Brain microvascular endothelial cell (primary cell): ENCODE results near the gene FEZF2.

Source experiments
- DNase-seq: peaks from one replicate; pipeline ENCODE4 v3.0.0-alpha.2; 2020
- H3K27ac ChIP-seq: fragments of 250-450 bp; sonication (Bioruptor Pico); 2 replicates; pipeline ENCODE4 v1.5.1; 2020; ENCODE audit warnings: mild to moderate bottlenecking, moderate library complexity
- H3K27me3 ChIP-seq: fragments of 250-450 bp; sonication (Bioruptor Pico); replicated peaks from 2 replicates; pipeline ENCODE4 v1.5.1; 2020; ENCODE audit warnings: mild to moderate bottlenecking
- H3K36me3 ChIP-seq: fragments of 250-450 bp; sonication (Bioruptor Pico); replicated peaks from 2 replicates; pipeline ENCODE4 v1.5.1; 2020; ENCODE audit warnings: mild to moderate bottlenecking
- H3K4me3 ChIP-seq: 2 replicates; pipeline ENCODE4 v1.5.1; 2011; ENCODE audit warnings: low read depth, mild to moderate bottlenecking, control low read depth, low read length, moderate library complexity
- in situ Hi-C: cut with HindIII; loops from 2 replicates; pipeline ENCODE4 v1.10.0; 2017; ENCODE audit warnings: low sequenced_read_pairs, low pct_ligation_motif_present
- TF ChIP-seq, protein P1 (sequence below): IDR thresholded peaks from 2 replicates; pipeline ENCODE4 v1.5.1; 2011; ENCODE audit warnings: low read depth, mild to moderate bottlenecking, moderate library complexity, low read length, control low read depth, inconsistent platforms; ENCODE audit errors: missing control alignments

Gene FEZF2

DNA sequence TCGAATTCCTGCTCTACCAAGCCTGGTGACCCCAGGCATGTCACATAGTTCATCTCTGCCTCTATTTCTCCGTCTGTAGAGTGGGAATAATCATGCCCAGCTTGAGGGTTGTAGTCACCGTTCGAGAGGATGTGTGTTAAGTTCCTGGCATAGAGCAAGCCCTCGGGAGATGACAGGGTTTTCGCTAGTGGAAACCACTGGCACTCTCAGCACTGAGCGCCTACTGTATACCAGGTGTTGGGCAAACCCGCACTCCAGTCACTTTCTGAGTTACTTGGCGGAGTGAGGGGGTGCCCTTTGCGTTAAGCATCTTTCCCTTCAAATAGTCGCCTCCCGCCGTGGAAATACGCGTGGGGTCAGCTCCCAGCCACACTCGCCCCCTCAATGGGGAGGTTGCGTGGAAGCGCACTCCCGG is 5.1 kb downstream of the FEZF2 start:
- Histone ChIP-seq H3K27ac (no peak overlapping the region), H3K27me3 (peaks cover 93% of the 10 kb centered on the region), H3K4me3 (no peak overlapping the region), H3K36me3 (no peaks in the 10 kb centered on the region)
- in situ Hi-C loops = no loop called here
- DNase-seq = no peak
- TF ChIP-seq, protein P1, sequence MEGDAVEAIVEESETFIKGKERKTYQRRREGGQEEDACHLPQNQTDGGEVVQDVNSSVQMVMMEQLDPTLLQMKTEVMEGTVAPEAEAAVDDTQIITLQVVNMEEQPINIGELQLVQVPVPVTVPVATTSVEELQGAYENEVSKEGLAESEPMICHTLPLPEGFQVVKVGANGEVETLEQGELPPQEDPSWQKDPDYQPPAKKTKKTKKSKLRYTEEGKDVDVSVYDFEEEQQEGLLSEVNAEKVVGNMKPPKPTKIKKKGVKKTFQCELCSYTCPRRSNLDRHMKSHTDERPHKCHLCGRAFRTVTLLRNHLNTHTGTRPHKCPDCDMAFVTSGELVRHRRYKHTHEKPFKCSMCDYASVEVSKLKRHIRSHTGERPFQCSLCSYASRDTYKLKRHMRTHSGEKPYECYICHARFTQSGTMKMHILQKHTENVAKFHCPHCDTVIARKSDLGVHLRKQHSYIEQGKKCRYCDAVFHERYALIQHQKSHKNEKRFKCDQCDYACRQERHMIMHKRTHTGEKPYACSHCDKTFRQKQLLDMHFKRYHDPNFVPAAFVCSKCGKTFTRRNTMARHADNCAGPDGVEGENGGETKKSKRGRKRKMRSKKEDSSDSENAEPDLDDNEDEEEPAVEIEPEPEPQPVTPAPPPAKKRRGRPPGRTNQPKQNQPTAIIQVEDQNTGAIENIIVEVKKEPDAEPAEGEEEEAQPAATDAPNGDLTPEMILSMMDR = no peak

DNA sequence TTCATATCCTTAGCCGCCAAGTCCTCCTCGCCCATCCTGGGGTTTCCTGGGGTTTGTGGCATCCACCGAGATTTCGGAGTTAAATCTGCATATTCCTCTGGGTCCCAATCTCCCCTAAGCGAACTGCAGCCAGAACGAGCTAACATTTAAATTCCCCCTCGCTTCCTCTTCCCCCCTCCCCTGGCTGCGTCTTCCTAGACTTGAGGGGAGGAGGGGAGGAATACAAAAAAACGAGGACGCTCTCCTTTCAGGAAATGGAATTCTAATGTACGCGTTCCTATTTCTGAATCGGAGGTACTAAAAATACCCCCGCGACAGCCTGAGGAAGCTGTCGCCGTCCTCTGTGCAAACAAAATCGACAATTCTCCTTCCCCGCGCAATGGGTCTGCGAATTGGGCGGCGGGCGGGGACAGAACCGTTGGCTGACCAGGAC is 5.6 kb downstream of the FEZF2 start:
- Histone ChIP-seq H3K4me3 (no peak overlapping the region), H3K27ac (no peak overlapping the region), H3K27me3 (peaks cover 88% of the 10 kb centered on the region), H3K36me3 (no peaks in the 10 kb centered on the region)
- DNase-seq = no peak
- TF ChIP-seq, protein P1 = no peak
- in situ Hi-C loops = no loop called here

DNA sequence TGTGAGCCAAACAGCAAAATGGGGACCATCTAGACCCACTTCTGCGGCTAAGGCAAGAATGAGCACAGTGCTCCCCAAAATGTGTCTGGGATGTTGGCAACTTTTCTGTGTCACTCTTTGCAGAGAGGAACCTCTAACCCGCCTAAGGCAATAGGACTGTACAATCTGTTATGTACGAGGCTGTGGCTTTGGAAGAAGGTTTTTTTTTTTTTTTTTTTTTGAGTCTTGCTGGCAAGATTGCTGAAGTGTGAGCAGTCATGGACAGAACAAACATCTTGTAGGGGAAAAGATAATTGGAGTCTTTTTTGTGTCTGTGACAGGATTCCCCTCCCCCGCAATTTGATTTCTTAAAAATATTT is 7.2 kb downstream of the FEZF2 start:
- no peak for DNase-seq
- Histone ChIP-seq H3K36me3 (no peaks in the 10 kb centered on the region), H3K4me3 (no peak overlapping the region), H3K27me3 (peaks cover 71% of the 10 kb centered on the region), H3K27ac (no peak overlapping the region)
- TF ChIP-seq, protein P1 = no peak
- in situ Hi-C loops = no loop called here

DNA sequence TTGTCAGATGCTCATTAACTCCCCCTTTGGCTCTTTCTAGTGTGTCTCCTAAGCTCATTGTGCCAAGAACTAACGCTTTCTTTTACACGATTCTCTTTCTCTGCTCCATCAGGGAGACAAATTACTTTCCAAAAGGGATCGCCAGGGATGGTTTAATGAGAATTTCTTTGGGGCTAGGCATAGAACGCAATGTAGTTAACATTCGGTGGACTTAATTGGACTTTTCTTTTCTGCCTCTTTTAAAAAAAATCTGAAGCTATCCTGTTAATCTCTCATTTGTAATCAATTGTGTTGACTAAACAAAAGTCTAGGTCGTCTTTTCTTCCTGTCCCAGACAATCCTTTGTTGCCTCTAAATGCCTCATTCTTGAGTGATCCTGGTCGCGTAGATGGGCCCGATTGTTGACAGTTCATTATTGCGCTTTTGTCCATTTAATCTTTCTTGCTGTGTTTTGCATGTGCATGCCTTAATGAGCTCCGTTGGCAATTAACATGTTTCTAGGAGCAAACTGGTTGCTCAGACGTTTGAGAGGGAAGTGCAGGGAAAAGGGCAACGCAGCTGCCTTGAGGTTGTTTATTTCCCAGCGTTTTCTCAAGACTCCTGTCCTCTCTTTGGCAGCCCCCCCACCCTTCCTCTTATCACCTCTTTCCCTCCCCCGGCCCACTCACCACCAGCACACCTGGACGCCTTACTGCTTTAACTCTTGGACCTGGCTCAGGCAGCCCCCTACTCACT is 7.8 kb downstream of the FEZF2 start:
- H3K36me3 ChIP-seq = no peaks in the 10 kb centered on the region
- peaks cover 65% of the 10 kb centered on the region for H3K27me3 ChIP-seq
- H3K4me3 ChIP-seq = no peak overlapping the region
- TF ChIP-seq, protein P1 = no peak
- in situ Hi-C loops = no loop called here
- DNase-seq = no peak
- H3K27ac ChIP-seq = no peak overlapping the region

DNA sequence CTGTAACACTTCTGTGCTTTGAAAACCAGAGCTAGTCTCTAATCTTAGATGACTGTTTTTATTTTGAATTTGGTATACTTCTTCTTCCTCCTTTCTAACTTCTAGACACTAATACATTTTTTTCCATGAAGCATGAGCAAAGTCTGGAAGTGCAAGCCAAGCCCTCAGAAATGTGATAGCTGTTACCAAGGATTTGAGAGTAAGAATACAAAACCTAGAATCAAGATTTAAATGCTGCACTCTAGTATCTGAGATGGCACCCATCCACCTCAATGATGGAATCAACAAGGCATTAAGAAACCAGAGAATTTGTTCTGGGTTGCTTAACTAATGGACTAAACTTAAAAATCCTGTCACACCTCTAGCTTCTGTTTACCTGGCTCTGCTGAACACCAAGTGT is 9.2 kb downstream of the FEZF2 start:
- TF ChIP-seq, protein P1 = no peak
- in situ Hi-C loops = no loop called here

DNA sequence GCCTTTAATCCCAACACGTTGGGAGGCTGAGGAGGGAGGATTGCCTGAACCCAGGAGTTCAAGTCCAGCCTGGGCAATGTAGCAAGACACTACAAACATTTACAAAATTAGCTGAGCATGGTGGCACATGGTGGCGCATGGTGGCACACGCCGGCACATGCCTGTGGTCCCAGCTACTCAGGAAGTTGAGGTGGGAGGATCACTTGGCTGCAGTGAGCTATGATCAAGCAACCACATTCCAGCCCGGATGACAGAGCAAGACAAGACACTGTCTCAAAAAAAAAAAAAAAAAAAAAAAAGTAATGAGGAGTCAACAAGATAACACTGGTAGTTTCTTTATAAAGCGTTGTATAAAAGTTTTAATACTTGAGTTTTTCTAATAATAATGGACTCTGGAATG is 10.1 kb downstream of the FEZF2 start:
- Histone ChIP-seq H3K27me3 (peaks cover 42% of the 10 kb centered on the region), H3K27ac (no peak overlapping the region), H3K36me3 (no peaks in the 10 kb centered on the region), H3K4me3 (no peak overlapping the region)
- in situ Hi-C loops = no loop called here
- no peak for DNase-seq
- TF ChIP-seq, protein P1 = no peak

More for the DNA sequence above, 9.2 kb downstream of the FEZF2 start:
- DNase-seq = no peak
- H3K36me3 ChIP-seq = no peaks in the 10 kb centered on the region
- H3K27me3 ChIP-seq = peaks cover 52% of the 10 kb centered on the region
- H3K27ac ChIP-seq = no peak overlapping the region
- H3K4me3 ChIP-seq = no peak overlapping the region
